Measurements from ENCODE around the gene ZNF507. TPM values are rescaled to one million over a fixed set of nuclear protein-coding genes. Genes with fewer than 3 reads are reported as not detected.

The ZNF507 gene
- total RNA-seq, 1 donor from 2014 or later, result 14.7 TPM

DNA sequence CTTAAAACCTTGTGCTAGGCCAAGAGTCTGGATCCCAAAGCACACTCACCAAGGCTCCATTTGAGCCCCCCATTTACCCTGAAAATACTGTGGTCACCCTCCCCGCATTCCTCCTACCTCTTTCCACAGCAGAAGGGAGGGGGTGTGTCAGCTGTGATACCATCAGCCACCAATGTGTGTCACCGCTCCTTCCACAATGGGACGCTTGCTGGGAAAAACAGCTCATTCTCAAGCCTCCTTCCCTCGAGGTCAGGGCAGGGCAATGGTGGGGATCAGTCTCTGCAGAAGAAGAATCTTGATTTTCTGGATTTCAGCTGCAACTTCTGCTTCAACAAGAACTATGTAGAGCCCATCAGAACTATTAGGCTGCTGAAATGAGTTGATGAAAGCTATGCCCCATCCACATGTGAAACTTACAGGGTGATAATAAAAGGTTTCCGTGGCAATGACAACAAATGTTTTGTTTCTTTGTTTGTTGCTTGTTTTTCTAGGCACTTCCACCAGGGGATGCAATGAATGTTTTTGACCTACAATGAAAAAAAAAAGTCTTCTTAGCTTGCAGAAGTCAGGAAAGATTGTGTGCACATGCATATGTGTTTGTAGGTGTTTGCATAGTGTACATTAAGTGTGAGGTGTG, 26.4 kb upstream of the ZNF507 start:
- FAIRE-seq (no peak), DNase-seq (ENCODE audit: low read depth) (no peak)
- Mint-ChIP-seq H3K27ac (ENCODE audit: unreplicated experiment) (no peak overlapping the region), H3K4me3 (ENCODE audit: unreplicated experiment) (no peak overlapping the region), H3K36me3 (ENCODE audit: low read depth, unreplicated experiment) (no peaks in the 10 kb centered on the region), H3K9me3 (ENCODE audit: unreplicated experiment) (no peaks in the 10 kb centered on the region), H3K27me3 (ENCODE audit: low read depth, unreplicated experiment) (peaks cover 2% of the 10 kb centered on the region), H3K4me1 (ENCODE audit: low read depth, unreplicated experiment) (peaks cover 3% of the 10 kb centered on the region)
- no peaks in the 10 kb centered on the region for H3K9me3 ChIP-seq (ENCODE audit: insufficient read depth, low read depth, low read length)
- H3K79me2 ChIP-seq (ENCODE audit: insufficient read depth, low read length), result no peaks in the 10 kb centered on the region
- no peaks in the 10 kb centered on the region for H3K36me3 ChIP-seq (ENCODE audit: insufficient read depth, low read length)
- H3K9ac ChIP-seq (ENCODE audit: low read length), result no peak overlapping the region
- no peaks in the 10 kb centered on the region for H4K20me1 ChIP-seq (ENCODE audit: insufficient read depth, low read length)
- H3K4me1 ChIP-seq (ENCODE audit: insufficient read depth, low read length), result no peaks in the 10 kb centered on the region
- H3K27me3 ChIP-seq (ENCODE audit: insufficient read depth, low read length), result no peaks in the 10 kb centered on the region
- H3K27ac ChIP-seq (ENCODE audit: low read depth, low read length), result no peak overlapping the region
- H3K4me3 ChIP-seq (ENCODE audit: insufficient read depth, low read depth, low read length), result no peak overlapping the region
- no peak overlapping the region for H3K4me2 ChIP-seq (ENCODE audit: low read length)
- TF ChIP-seq, protein P1, sequence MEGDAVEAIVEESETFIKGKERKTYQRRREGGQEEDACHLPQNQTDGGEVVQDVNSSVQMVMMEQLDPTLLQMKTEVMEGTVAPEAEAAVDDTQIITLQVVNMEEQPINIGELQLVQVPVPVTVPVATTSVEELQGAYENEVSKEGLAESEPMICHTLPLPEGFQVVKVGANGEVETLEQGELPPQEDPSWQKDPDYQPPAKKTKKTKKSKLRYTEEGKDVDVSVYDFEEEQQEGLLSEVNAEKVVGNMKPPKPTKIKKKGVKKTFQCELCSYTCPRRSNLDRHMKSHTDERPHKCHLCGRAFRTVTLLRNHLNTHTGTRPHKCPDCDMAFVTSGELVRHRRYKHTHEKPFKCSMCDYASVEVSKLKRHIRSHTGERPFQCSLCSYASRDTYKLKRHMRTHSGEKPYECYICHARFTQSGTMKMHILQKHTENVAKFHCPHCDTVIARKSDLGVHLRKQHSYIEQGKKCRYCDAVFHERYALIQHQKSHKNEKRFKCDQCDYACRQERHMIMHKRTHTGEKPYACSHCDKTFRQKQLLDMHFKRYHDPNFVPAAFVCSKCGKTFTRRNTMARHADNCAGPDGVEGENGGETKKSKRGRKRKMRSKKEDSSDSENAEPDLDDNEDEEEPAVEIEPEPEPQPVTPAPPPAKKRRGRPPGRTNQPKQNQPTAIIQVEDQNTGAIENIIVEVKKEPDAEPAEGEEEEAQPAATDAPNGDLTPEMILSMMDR (IDR thresholded peaks at IDR 0.05; ENCODE audit: insufficient read depth, low read depth, low read length), result no peak
- no peak for TF ChIP-seq EZH2 (IDR thresholded peaks at IDR 0.05; ENCODE audit: insufficient read depth, low read length)
- H2AFZ ChIP-seq (ENCODE audit: low read depth, low read length), result no peak overlapping the region

DNA sequence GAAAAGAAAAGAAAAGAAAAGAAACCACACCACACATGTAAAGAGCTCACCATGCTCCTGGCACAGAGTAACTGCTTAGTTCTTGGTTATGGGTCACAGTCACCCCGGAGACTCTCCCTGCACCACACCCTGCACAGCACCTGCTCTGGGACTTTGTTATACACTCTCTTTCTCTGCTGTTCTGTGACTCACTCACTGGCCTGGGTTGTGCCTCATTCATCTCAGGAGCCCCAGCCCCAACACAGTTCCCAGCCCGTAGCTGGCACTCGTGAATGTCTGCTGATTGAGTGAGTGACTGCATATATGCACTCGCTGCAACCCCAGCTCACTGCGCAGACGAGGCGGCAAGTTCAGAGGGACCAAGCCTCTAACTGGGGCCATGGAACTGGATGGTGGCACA, 22.9 kb upstream of the ZNF507 start:
- Mint-ChIP-seq H3K27me3 (ENCODE audit: low read depth, unreplicated experiment) (peaks cover 5% of the 10 kb centered on the region), H3K9me3 (ENCODE audit: unreplicated experiment) (peaks cover 3% of the 10 kb centered on the region), H3K4me1 (ENCODE audit: low read depth, unreplicated experiment) (peaks cover 3% of the 10 kb centered on the region), H3K4me3 (ENCODE audit: unreplicated experiment) (no peak overlapping the region), H3K36me3 (ENCODE audit: low read depth, unreplicated experiment) (no peaks in the 10 kb centered on the region), H3K27ac (ENCODE audit: unreplicated experiment) (no peak overlapping the region)
- no peak overlapping the region for H3K27ac ChIP-seq (ENCODE audit: low read depth, low read length)
- TF ChIP-seq, protein P1 (IDR thresholded peaks at IDR 0.05; ENCODE audit: insufficient read depth, low read depth, low read length), result no peak
- TF ChIP-seq EZH2 (IDR thresholded peaks at IDR 0.05; ENCODE audit: insufficient read depth, low read length), result no peak
- no peak overlapping the region for H3K4me3 ChIP-seq (ENCODE audit: insufficient read depth, low read depth, low read length)
- no peaks in the 10 kb centered on the region for H3K27me3 ChIP-seq (ENCODE audit: insufficient read depth, low read length)
- no peaks in the 10 kb centered on the region for H3K79me2 ChIP-seq (ENCODE audit: insufficient read depth, low read length)
- no peaks in the 10 kb centered on the region for H3K36me3 ChIP-seq (ENCODE audit: insufficient read depth, low read length)
- H3K4me1 ChIP-seq (ENCODE audit: insufficient read depth, low read length), result no peaks in the 10 kb centered on the region
- no peak overlapping the region for H3K4me2 ChIP-seq (ENCODE audit: low read length)
- FAIRE-seq, result no peak
- H2AFZ ChIP-seq (ENCODE audit: low read depth, low read length), result no peak overlapping the region
- no peak overlapping the region for H3K9ac ChIP-seq (ENCODE audit: low read length)
- no peak for DNase-seq (ENCODE audit: low read depth)
- H3K9me3 ChIP-seq (ENCODE audit: insufficient read depth, low read depth, low read length), result no peaks in the 10 kb centered on the region
- no peaks in the 10 kb centered on the region for H4K20me1 ChIP-seq (ENCODE audit: insufficient read depth, low read length)

DNA sequence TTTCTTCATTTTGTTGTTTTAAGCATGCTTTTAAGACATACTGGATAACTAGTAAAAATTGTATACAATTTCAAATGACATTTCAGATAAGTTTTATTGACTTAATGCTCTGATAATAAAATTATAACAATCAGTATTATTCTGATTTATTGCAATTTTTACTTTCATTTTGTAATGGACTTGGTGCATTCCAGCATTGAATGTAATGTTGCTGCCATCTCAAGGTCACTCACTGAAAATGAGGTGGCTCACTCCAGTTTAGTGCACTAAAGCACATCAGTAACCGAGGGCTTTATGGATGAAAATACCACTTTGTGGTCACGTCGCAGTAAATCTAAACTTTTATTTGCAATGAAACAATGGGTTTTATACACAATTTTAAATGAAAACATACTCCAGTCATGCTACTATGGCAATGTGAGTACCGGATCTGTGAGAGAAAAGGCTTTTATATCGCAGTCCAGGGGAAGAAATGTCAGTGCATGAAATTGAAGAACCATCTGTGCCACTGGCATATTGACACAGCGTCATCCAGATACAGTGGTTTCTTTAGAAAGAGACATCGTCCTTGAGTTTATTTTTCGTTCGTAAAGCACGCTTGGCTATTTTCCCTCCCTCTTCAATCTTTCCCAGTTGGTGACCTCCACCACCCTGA, 20.7 kb upstream of the ZNF507 start:
- H3K4me3 ChIP-seq (ENCODE audit: insufficient read depth, low read depth, low read length), result no peak overlapping the region
- H3K36me3 Mint-ChIP-seq (ENCODE audit: low read depth, unreplicated experiment), result no peaks in the 10 kb centered on the region
- TF ChIP-seq, protein P1 (IDR thresholded peaks at IDR 0.05; ENCODE audit: insufficient read depth, low read depth, low read length), result no peak
- no peak for TF ChIP-seq EZH2 (IDR thresholded peaks at IDR 0.05; ENCODE audit: insufficient read depth, low read length)
- no peak overlapping the region for H3K27ac ChIP-seq (ENCODE audit: low read depth, low read length)
- no peak overlapping the region for H2AFZ ChIP-seq (ENCODE audit: low read depth, low read length)
- FAIRE-seq (no peak), DNase-seq (ENCODE audit: low read depth) (no peak)
- no peak overlapping the region for H3K27ac Mint-ChIP-seq (ENCODE audit: unreplicated experiment)
- peaks cover 3% of the 10 kb centered on the region for H3K9me3 Mint-ChIP-seq (ENCODE audit: unreplicated experiment)
- no peaks in the 10 kb centered on the region for H3K9me3 ChIP-seq (ENCODE audit: insufficient read depth, low read depth, low read length)
- H3K36me3 ChIP-seq (ENCODE audit: insufficient read depth, low read length), result no peaks in the 10 kb centered on the region
- peak overlapping the region; percentile 6 for H3K4me2 ChIP-seq (ENCODE audit: low read length)
- no peak overlapping the region for H3K4me3 Mint-ChIP-seq (ENCODE audit: unreplicated experiment)
- no peak overlapping the region for H3K9ac ChIP-seq (ENCODE audit: low read length)
- H3K27me3 ChIP-seq (ENCODE audit: insufficient read depth, low read length), result no peaks in the 10 kb centered on the region
- no peaks in the 10 kb centered on the region for H3K4me1 Mint-ChIP-seq (ENCODE audit: low read depth, unreplicated experiment)
- no peaks in the 10 kb centered on the region for H3K4me1 ChIP-seq (ENCODE audit: insufficient read depth, low read length)
- no peaks in the 10 kb centered on the region for H4K20me1 ChIP-seq (ENCODE audit: insufficient read depth, low read length)
- no peaks in the 10 kb centered on the region for H3K79me2 ChIP-seq (ENCODE audit: insufficient read depth, low read length)
- peaks cover 5% of the 10 kb centered on the region for H3K27me3 Mint-ChIP-seq (ENCODE audit: low read depth, unreplicated experiment)

Measured in astrocyte (in vitro differentiated cells and primary cell).